Stomach (tissue), 9 donors: ENCODE data around the gene HNRNPUL1. TPM values are rescaled to one million over a fixed set of nuclear protein-coding genes. Genes with fewer than 3 reads are reported as not detected.

Source experiments
- DNase-seq, 2 donors: peaks; one replicate each; pipeline versions ENCODE4 v3.0.0 to v3.0.0-alpha.2; 2013 to 2019
- H3K27ac ChIP-seq, 5 donors: fragments of 200-600 bp in 4 of 5; sonication (generic) in 4 of 5; one replicate each; pipeline ENCODE4 v1.5.1; 2013 to 2019; ENCODE audit warnings: mild to moderate bottlenecking in 1 of 5, moderate library complexity in 1 of 5
- H3K27me3 ChIP-seq, 3 donors: fragments of 200-600 bp; sonication (generic); one replicate each; pipeline ENCODE4 v1.5.1; 2017 to 2019; ENCODE audit warnings: mixed run types in 1 of 3
- H3K36me3 ChIP-seq, 4 donors: fragments of 200-600 bp; sonication (generic); 1 replicate in 3 of 4; 2 replicates in 1 of 4; pipeline ENCODE4 v1.5.1; 2016 to 2019
- H3K4me1 ChIP-seq, 4 donors: fragments of 200-600 bp; sonication (generic); one replicate each; pipeline ENCODE4 v1.5.1; 2016 to 2019
- H3K4me3 ChIP-seq, 4 donors: fragments of 200-600 bp; sonication (generic) in 3 of 4; one replicate each; pipeline ENCODE4 v1.5.1; 2016 to 2019; ENCODE audit warnings: mild to moderate bottlenecking in 1 of 4
- H3K9me3 ChIP-seq, 4 donors: fragments of 200-600 bp; sonication (generic); one replicate each; pipeline ENCODE4 v1.5.1; 2016 to 2019
- CTCF ChIP-seq, 7 experiments: fragments of 450-650 bp in 4 of 7; fragments of 200-600 bp in 3 of 7; sonication (generic) in 3 of 7; IDR thresholded peaks; one replicate each; pipeline ENCODE4 v1.5.1; 2016 to 2019; ENCODE audit warnings: antibody characterized with exemption in 7 of 7, control low read depth in 2 of 7, mild to moderate bottlenecking in 1 of 7
- EP300 ChIP-seq: sonication (generic); formaldehyde crosslinking; IDR thresholded peaks from one replicate; pipeline ENCODE4 v1.6.1; 2017; ENCODE audit warnings: antibody characterized with exemption
- POLR2A ChIP-seq, 4 donors: fragments of 450-650 bp; IDR thresholded peaks; one replicate each; pipeline ENCODE4 v1.6.1; 2016; ENCODE audit warnings: antibody characterized with exemption in 4 of 4, control low read depth in 2 of 4, mild to moderate bottlenecking in 1 of 4, moderate library complexity in 1 of 4
- POLR2AphosphoS5 ChIP-seq, 3 donors: sonication (generic); formaldehyde crosslinking; IDR thresholded peaks; one replicate each; pipeline ENCODE4 v1.6.1; 2016; ENCODE audit warnings: antibody characterized with exemption in 3 of 3
- WGBS, 5 donors: extraction: QIAGEN DNeasy Blood & Tissue Kit in 3 of 5; methylation state at CpG; one replicate each; pipeline versions ENCODE4 v1.1.5 to v1.1.7; 2013 to 2018; 5-methylcytosine and 5-hydroxymethylcytosine counted together
- intact Hi-C: fragments of 100-400 bp; cut with DNase I; formaldehyde crosslinking; loops from one replicate; pipeline ENCODE4 v1.15.1; 2023; ENCODE audit warnings: low total_unique reads
- polyA plus RNA-seq, 3 donors: library from polyadenylated mRNA; stranded (reverse); fragments of 200-250 nt; gene quantifications; one replicate each; pipeline ENCODE4 v1.2.3, GENCODE V29; 2013
- total RNA-seq, 5 donors: library from RNA; depleted of rRNA; stranded (reverse); fragments of >200 nt; gene quantifications; one replicate each; pipeline versions ENCODE4 v1.1.0 to v1.2.3, GENCODE V29; 2014 to 2016
- donor health status: healthy with polysubstance abuse.
- donor health status: Bipolar disorder and iron deficiency.
- donor health status: healthy.

HNRNPUL1 gene
- total and polyA plus RNA-seq, 8 donors, result 47.8 to 319 (median 91.8) TPM

GRCh38 chr19:41218615-41219507 is 45.3 kb upstream of the HNRNPUL1 start, which contains the start of gene AXL:
TSS of gene AXL (plus strand) at chr19:41219223. CDS start at chr19:41219393, 170 bp downstream.
- H3K27me3 ChIP-seq, result peaks cover 0 to 29% (median 18%) of the 10 kb centered on the region in 3 donors
- intact Hi-C loops, result no loop called here
- 3 to 9% (median 6%) methylated on average over 15 to 32 of the region's 32 CpGs for WGBS, 5 donors
- H3K9me3 ChIP-seq, result no peaks in the 10 kb centered on the region
- peak within 1 kb of the TSS; percentile 72 to 94 (median 90) for H3K27ac ChIP-seq
- DNase-seq, result peak; percentile 39 to 94
- TF ChIP-seq EP300 (no peak), POLR2AphosphoS5 (IDR thresholded peaks at IDR 0.05) (peak; percentile 20 to 72 (median 55))
- H3K36me3 ChIP-seq, result peaks cover 0 to 11% (median 5%) of the 10 kb centered on the region in 4 donors
- peaks cover 0 to 48% (median 31%) of the 10 kb centered on the region in 4 donors for H3K4me1 ChIP-seq
- H3K4me3 ChIP-seq, result peak within 1 kb of the TSS; percentile 53 to 74 (median 58)

- Histone ChIP-seq H3K4me3 (peak overlapping the region; percentile 53 to 74 (median 58)), H3K4me1 (peaks cover 1 to 56% (median 35%) of the 10 kb centered on the region in 4 donors), H3K27ac (peak overlapping the region; percentile 72 to 94 (median 90)), H3K27me3 (peaks cover 0 to 29% (median 18%) of the 10 kb centered on the region in 3 donors), H3K9me3 (no peaks in the 10 kb centered on the region), H3K36me3 (peaks cover 0 to 11% (median 5%) of the 10 kb centered on the region in 4 donors)
- WGBS, 5 donors, result 25 to 40% (median 33%) methylated on average over 14 to 16 of the region's 16 CpGs
- TF ChIP-seq EP300, result no peak
- peak in 1 of 3 donors; percentile 14 for TF ChIP-seq POLR2AphosphoS5 (IDR thresholded peaks at IDR 0.05)
- intact Hi-C loops, result loop anchor here (5.0 kb wide), 1 partner anchor 37 kb away; no protein-coding TSS in a partner anchor
- DNase-seq, result peak in 1 of 2 donors; percentile 41
Measured at GRCh38 chr19:41219924-41220567, 44.1 kb upstream of the HNRNPUL1 start.

- intact Hi-C loops, result loop anchor here (5.0 kb wide), 1 partner anchor 36 kb away; no protein-coding TSS in a partner anchor
- TF ChIP-seq CTCF (IDR thresholded peaks at IDR 0.05) (no peak), EP300 (no peak), POLR2AphosphoS5 (IDR thresholded peaks at IDR 0.05) (no peak), POLR2A (IDR thresholded peaks at IDR 0.05) (no peak)
- Histone ChIP-seq H3K9me3 (no peaks in the 10 kb centered on the region), H3K4me1 (peaks cover 9 to 63% (median 41%) of the 10 kb centered on the region in 4 donors), H3K27ac (peak overlapping the region; percentile 72 to 94 (median 90)), H3K36me3 (peaks cover 0 to 11% (median 5%) of the 10 kb centered on the region in 4 donors), H3K27me3 (peaks cover 0 to 31% (median 19%) of the 10 kb centered on the region in 3 donors), H3K4me3 (peak overlapping the region; percentile 53 to 74 (median 58))
- no peak for DNase-seq
- 57 to 73% (median 67%) methylated on average over 9 of the region's 9 CpGs for WGBS, 5 donors
Measured at GRCh38 chr19:41220811-41221210, 43.4 kb upstream of the HNRNPUL1 start.

- WGBS, 5 donors, result 86 to 89% (median 88%) methylated on average over 17 to 20 of the region's 20 CpGs
- TF ChIP-seq EP300 (no peak), POLR2AphosphoS5 (IDR thresholded peaks at IDR 0.05) (no peak)
- Histone ChIP-seq H3K9me3 (no peaks in the 10 kb centered on the region), H3K4me3 (peak overlapping the region in 1 of 4 donors; percentile 74), H3K27ac (peak overlapping the region; percentile 10 to 94 (median 90)), H3K27me3 (peaks cover 0 to 37% (median 28%) of the 10 kb centered on the region in 3 donors), H3K4me1 (peaks cover 13 to 72% (median 49%) of the 10 kb centered on the region in 4 donors), H3K36me3 (peaks cover 0 to 11% (median 5%) of the 10 kb centered on the region in 4 donors)
- intact Hi-C loops, result loop anchor here (5.0 kb wide), 1 partner anchor 36 kb away; no protein-coding TSS in a partner anchor
- DNase-seq, result no peak
Measured at GRCh38 chr19:41221514-41222205, 42.5 kb upstream of the HNRNPUL1 start.

- no peak for TF ChIP-seq POLR2A (IDR thresholded peaks at IDR 0.05)
- no peak for TF ChIP-seq EP300
- TF ChIP-seq POLR2AphosphoS5 (IDR thresholded peaks at IDR 0.05), result no peak
- no peak for TF ChIP-seq CTCF (IDR thresholded peaks at IDR 0.05)
- Histone ChIP-seq H3K4me1 (peaks cover 18 to 77% (median 54%) of the 10 kb centered on the region in 4 donors), H3K4me3 (no peak overlapping the region), H3K36me3 (peaks cover 0 to 11% (median 5%) of the 10 kb centered on the region in 4 donors), H3K27me3 (peaks cover 0 to 37% (median 30%) of the 10 kb centered on the region in 3 donors), H3K9me3 (no peaks in the 10 kb centered on the region), H3K27ac (peak overlapping the region in 3 of 5 donors; percentile 90 to 94 (median 91))
- no peak for DNase-seq
- whole genome bisulfite sequencing, 5 donors, result 72 to 86% (median 80%) methylated on average over 10 of the region's 10 CpGs
- intact Hi-C loops, result loop anchor here (5.0 kb wide), 1 partner anchor 35 kb away; no protein-coding TSS in a partner anchor
Measured at GRCh38 chr19:41222240-41222639, 41.9 kb upstream of the HNRNPUL1 start.
